Chondrocyte (in vitro differentiated cells): ENCODE results near the gene ATP6V0D1. TPM values are rescaled to one million over a fixed set of nuclear protein-coding genes. Genes with fewer than 3 reads are reported as not detected.

Source experiments
- DNase-seq: peaks from one replicate; pipeline ENCODE4 v3.0.0; 2021; ENCODE audit warnings: mixed read lengths, low spot score
- H3K27ac Mint-ChIP-seq: one replicate; pipeline ENCODE4 v1.8.0; 2021; ENCODE audit warnings: mild to moderate bottlenecking, moderate library complexity, mixed read lengths; ENCODE audit not compliant: unreplicated experiment
- H3K27me3 Mint-ChIP-seq: 2 replicates; pipeline ENCODE4 v1.8.0; 2021; ENCODE audit warnings: low read depth, mixed read lengths
- H3K36me3 Mint-ChIP-seq: 2 replicates; pipeline ENCODE4 v1.8.0; 2021; ENCODE audit warnings: low read depth, mixed read lengths
- H3K4me1 Mint-ChIP-seq: 2 replicates; pipeline ENCODE4 v1.8.0; 2021; ENCODE audit warnings: low read depth, mild to moderate bottlenecking, mixed read lengths
- H3K4me3 Mint-ChIP-seq: one replicate; pipeline ENCODE4 v1.8.0; 2021; ENCODE audit warnings: mild to moderate bottlenecking, moderate library complexity, mixed read lengths; ENCODE audit not compliant: unreplicated experiment
- H3K9me3 Mint-ChIP-seq: 2 replicates; pipeline ENCODE4 v1.8.0; 2021; ENCODE audit warnings: low read depth, mixed read lengths
- CTCF ChIP-seq: fragments of 200-600 bp; sonication (generic); IDR thresholded peaks from 2 replicates; pipeline ENCODE4 v1.5.0; 2021; ENCODE audit warnings: antibody characterized with exemption, mild to moderate bottlenecking, moderate library complexity
- total RNA-seq: library from RNA; stranded (reverse); gene quantifications from 3 replicates; pipeline ENCODE4 v1.2.1, GENCODE V29; 2021

ATP6V0D1 gene
- total RNA-seq, 1 donor from 2014 or later, result 85.5 TPM

- no peak overlapping the region for H3K27ac Mint-ChIP-seq
- no peak for DNase-seq
- H3K27me3 Mint-ChIP-seq, result no peaks in the 10 kb centered on the region
- no peak for TF ChIP-seq CTCF
- H3K4me3 Mint-ChIP-seq, result peak overlapping the region; percentile 100
- H3K9me3 Mint-ChIP-seq, result no peaks in the 10 kb centered on the region
- peaks cover 4% of the 10 kb centered on the region for H3K36me3 Mint-ChIP-seq
- H3K4me1 Mint-ChIP-seq, result peaks cover 34% of the 10 kb centered on the region
These were observed 1.4 kb upstream of the ATP6V0D1 start for GRCh38 chr16:67482233-67482924.

- H3K9me3 Mint-ChIP-seq, result no peaks in the 10 kb centered on the region
- H3K27me3 Mint-ChIP-seq, result no peaks in the 10 kb centered on the region
- peaks cover 4% of the 10 kb centered on the region for H3K36me3 Mint-ChIP-seq
- TF ChIP-seq CTCF, result peak; percentile 53
- H3K4me1 Mint-ChIP-seq, result peaks cover 34% of the 10 kb centered on the region
- peak overlapping the region; percentile 100 for H3K4me3 Mint-ChIP-seq
- H3K27ac Mint-ChIP-seq, result peak overlapping the region; percentile 96
- no peak for DNase-seq
These were observed 740 bp upstream of the ATP6V0D1 start for GRCh38 chr16:67481561-67482232.

- no peak for TF ChIP-seq CTCF
- Mint-ChIP-seq H3K4me3 (no peak overlapping the region), H3K36me3 (peaks cover 2% of the 10 kb centered on the region), H3K4me1 (peaks cover 41% of the 10 kb centered on the region), H3K9me3 (no peaks in the 10 kb centered on the region), H3K27ac (no peak overlapping the region), H3K27me3 (no peaks in the 10 kb centered on the region)
- DNase-seq, result no peak
These were observed 2.9 kb downstream of the ATP6V0D1 start for GRCh38 chr16:67477960-67478554.

GRCh38 chr16:67474551-67475455 is 6.2 kb downstream of the ATP6V0D1 start:
- no peak for TF ChIP-seq CTCF
- Mint-ChIP-seq H3K4me1 (peaks cover 42% of the 10 kb centered on the region), H3K4me3 (no peak overlapping the region), H3K27ac (no peak overlapping the region), H3K27me3 (no peaks in the 10 kb centered on the region), H3K36me3 (peaks cover 4% of the 10 kb centered on the region), H3K9me3 (no peaks in the 10 kb centered on the region)
- DNase-seq, result no peak
